ENCODE measurements around the gene TUBB2A.
"Not testable (repeated sequence)": the region's sequence is repeated elsewhere in the genome, so short reads cannot be mapped to it uniquely, and the experiment has no call there.

GRCh38 chr6:3189192-3189591 is 31.8 kb upstream of the TUBB2A start:
- not testable (repeated sequence) for TF ChIP-seq POLR2A, CTCF (IDR thresholded peaks at IDR 0.05)
